ENCODE data around the gene TMEM92.

The TMEM92 gene

GRCh38 chr17:50303596-50303995, 29.3 kb downstream of the TMEM92 start:
- DNase-seq (ENCODE audit: low spot score), result no peak
- TF ChIP-seq CTCF (IDR thresholded peaks at IDR 0.05; ENCODE audit: borderline replicate concordance, control extremely low read depth, extremely low read depth, insufficient read depth, missing control alignments), result no peak
- in situ Hi-C loops (cut with MboI; ENCODE audit: low sequenced_read_pairs, unreplicated experiment), result no loop called here

GRCh38 chr17:50304781-50305404, 30.6 kb downstream of the TMEM92 start:
- in situ Hi-C loops (cut with MboI; ENCODE audit: low sequenced_read_pairs, unreplicated experiment), result no loop called here
- no peak for TF ChIP-seq CTCF (IDR thresholded peaks at IDR 0.05; ENCODE audit: borderline replicate concordance, control extremely low read depth, extremely low read depth, insufficient read depth, missing control alignments)
- no peak for DNase-seq (ENCODE audit: low spot score)

- in situ Hi-C loops (cut with MboI; ENCODE audit: low sequenced_read_pairs, unreplicated experiment), result no loop called here
- no peak for DNase-seq (ENCODE audit: low spot score)
- TF ChIP-seq CTCF (IDR thresholded peaks at IDR 0.05; ENCODE audit: borderline replicate concordance, control extremely low read depth, extremely low read depth, insufficient read depth, missing control alignments), result no peak
Measured at GRCh38 chr17:50307654-50308053, 33.4 kb downstream of the TMEM92 start.

- no peak for DNase-seq (ENCODE audit: low spot score)
- TF ChIP-seq CTCF (IDR thresholded peaks at IDR 0.05; ENCODE audit: borderline replicate concordance, control extremely low read depth, extremely low read depth, insufficient read depth, missing control alignments), result no peak
- in situ Hi-C loops (cut with MboI; ENCODE audit: low sequenced_read_pairs, unreplicated experiment), result no loop called here
Measured at GRCh38 chr17:50308666-50309065, 34.4 kb downstream of the TMEM92 start.

GRCh38 chr17:50310455-50311111, 36.3 kb downstream of the TMEM92 start:
- no peak for DNase-seq (ENCODE audit: low spot score)
- TF ChIP-seq CTCF (IDR thresholded peaks at IDR 0.05; ENCODE audit: borderline replicate concordance, control extremely low read depth, extremely low read depth, insufficient read depth, missing control alignments), result no peak
- in situ Hi-C loops (cut with MboI; ENCODE audit: low sequenced_read_pairs, unreplicated experiment), result no loop called here

GRCh38 chr17:50311112-50311460, 36.8 kb downstream of the TMEM92 start:
- no peak for TF ChIP-seq CTCF (IDR thresholded peaks at IDR 0.05; ENCODE audit: borderline replicate concordance, control extremely low read depth, extremely low read depth, insufficient read depth, missing control alignments)
- DNase-seq (ENCODE audit: low spot score), result no peak
- in situ Hi-C loops (cut with MboI; ENCODE audit: low sequenced_read_pairs, unreplicated experiment), result no loop called here
